HepG2 (cell line): Measurements from ENCODE around the gene ATP6V1C2. TPM values are rescaled to one million over a fixed set of nuclear protein-coding genes. Genes with fewer than 3 reads are reported as not detected.

Experiments used
- FOXJ3 ChIP-seq: sonication (generic); formaldehyde crosslinking; IDR thresholded peaks from 2 replicates; pipeline ENCODE4 v1.4.0; 2020; ENCODE audit warnings: missing genetic modification reagents, mild to moderate bottlenecking, borderline replicate concordance
- HDAC1 ChIP-seq: sonication (generic); formaldehyde crosslinking; IDR thresholded peaks from 2 replicates; pipeline ENCODE4 v1.5.1; 2020; ENCODE audit warnings: mild to moderate bottlenecking, missing genetic modification reagents
- HDAC6 ChIP-seq: fragments of 200-600 bp; sonication (generic); IDR thresholded peaks from 2 replicates; pipeline ENCODE4 v1.7.0; 2017; ENCODE audit warnings: mild to moderate bottlenecking, antibody characterized with exemption, low read length, low read depth
- KDM6A ChIP-seq: IDR thresholded peaks from 2 replicates; pipeline ENCODE4 v1.6.1; 2016; ENCODE audit warnings: low read depth
- LCORL ChIP-seq, 2 experiments: fragments of 450-650 bp in 1 of 2; sonication (generic) in 1 of 2; formaldehyde crosslinking in 1 of 2; IDR thresholded peaks; 2 replicates each; pipeline versions ENCODE4 v1.5.0 to v1.6.1; 2017 to 2020; ENCODE audit warnings: antibody characterized with exemption in 1 of 2, missing genetic modification reagents in 1 of 2
- MZF1 ChIP-seq: sonication (generic); formaldehyde crosslinking; IDR thresholded peaks from 2 replicates; pipeline ENCODE4 v1.8.1; 2023; ENCODE audit warnings: mild to moderate bottlenecking, missing genetic modification reagents, borderline replicate concordance
- PATZ1 ChIP-seq: sonication (generic); formaldehyde crosslinking; IDR thresholded peaks from 2 replicates; pipeline ENCODE4 v1.4.0; 2020; ENCODE audit warnings: missing genetic modification reagents
- SPEN ChIP-seq: sonication (generic); formaldehyde crosslinking; IDR thresholded peaks from 2 replicates; pipeline ENCODE4 v1.5.1; 2020; ENCODE audit warnings: low read depth, mild to moderate bottlenecking, missing genetic modification reagents
- THYN1 ChIP-seq: sonication (generic); formaldehyde crosslinking; IDR thresholded peaks from 2 replicates; pipeline ENCODE4 v1.8.1; 2023; ENCODE audit warnings: low read depth, mild to moderate bottlenecking, moderate library complexity, missing genetic modification reagents, borderline replicate concordance
- YY1 ChIP-seq: IDR thresholded peaks from 2 replicates; pipeline ENCODE4 v1.6.1; 2011; ENCODE audit warnings: low read length, low read depth, moderate library complexity, mild to moderate bottlenecking; ENCODE audit not compliant: insufficient read depth, insufficient replicate concordance
- ZNF513 ChIP-seq: sonication (generic); formaldehyde crosslinking; conservative IDR thresholded peaks from 2 replicates; pipeline ENCODE4 v1.5.0; 2020; ENCODE audit warnings: missing genetic modification reagents
- ZNF724P ChIP-seq: sonication (generic); formaldehyde crosslinking; IDR thresholded peaks from 2 replicates; pipeline ENCODE4 v1.8.0; 2022; ENCODE audit warnings: missing genetic modification reagents, borderline replicate concordance
- ZNF75D ChIP-seq: sonication (generic); formaldehyde crosslinking; IDR thresholded peaks from 2 replicates; pipeline ENCODE4 v1.8.1; 2023; ENCODE audit warnings: missing genetic modification reagents, mild to moderate bottlenecking, borderline replicate concordance
- ZSCAN22 ChIP-seq: sonication (generic); formaldehyde crosslinking; IDR thresholded peaks from 2 replicates; pipeline ENCODE4 v1.4.0; 2020; ENCODE audit warnings: mild to moderate bottlenecking, missing genetic modification reagents
- polyA plus RNA-seq, 8 experiments: library from polyadenylated mRNA; depleted of rRNA in 3 of 8; stranded (reverse) in 7 of 8; unstranded in 1 of 8; fragments of >200 nt; fragmentation: Illumina TruSeq in 4 of 8; extraction: Trizol in 4 of 8; gene quantifications; 2 replicates each; pipeline versions ENCODE4 v1.2.1 to v1.2.3, GENCODE V29; 2011 to 2016; ENCODE audit warnings: low read depth in 4 of 8, missing spikeins in 1 of 8, mixed read lengths in 1 of 8; ENCODE audit not compliant: insufficient read depth in 1 of 8
- total RNA-seq, 5 experiments: library from RNA; depleted of rRNA; stranded (reverse); fragments of >200 nt; fragmentation: Illumina TruSeq; extraction: Trizol; gene quantifications; 2 replicates each; pipeline ENCODE4 v1.2.3, GENCODE V29; 2016; ENCODE audit warnings: low read depth in 1 of 5

ATP6V1C2 gene
- total and polyA plus RNA-seq, 2 of the 13 experiments (the other 11 are each of a cell fraction or from before 2014, with no cell fraction given): 0.04 to 0.29 TPM

- TF ChIP-seq ZNF513 (no peak), ZNF75D (CRISPR knock-in tag) (no peak), MZF1 (CRISPR knock-in tag) (no peak), FOXJ3 (CRISPR knock-in tag) (0 out of 2 replicates have a peak, but pooled peaks have one; percentile 15), ZSCAN22 (CRISPR knock-in tag) (no peak), THYN1 (CRISPR knock-in tag) (no peak), ZNF724P (no peak), HDAC1 (CRISPR knock-in tag) (0 out of 2 replicates have a peak, but pooled peaks have one; percentile 3), YY1 (no peak), PATZ1 (CRISPR knock-in tag) (no peak), SPEN (CRISPR knock-in tag) (0 out of 2 replicates have a peak, but pooled peaks have one; percentile 8), LCORL (IDR thresholded peaks at IDR 0.05) (no peak), LCORL (CRISPR knock-in tag; IDR thresholded peaks at IDR 0.05) (peak; percentile 50; the same call in 1 of the 2 replicates), KDM6A (CRISPR knock-in tag) (0 out of 2 replicates have a peak, but pooled peaks have one; percentile 9), HDAC6 (no peak)
Observed at GRCh38 chr2:10757814-10758286, 36.4 kb downstream of the ATP6V1C2 start (continued).
